ENCODE data around the gene C3orf62. TPM values are rescaled to one million over a fixed set of nuclear protein-coding genes. Genes with fewer than 3 reads are reported as not detected.

Gene C3orf62
- total and polyA plus RNA-seq, 2 of the 4 experiments (the other 2 are of a cell fraction) = 0.90 to 3.1 TPM

DNA sequence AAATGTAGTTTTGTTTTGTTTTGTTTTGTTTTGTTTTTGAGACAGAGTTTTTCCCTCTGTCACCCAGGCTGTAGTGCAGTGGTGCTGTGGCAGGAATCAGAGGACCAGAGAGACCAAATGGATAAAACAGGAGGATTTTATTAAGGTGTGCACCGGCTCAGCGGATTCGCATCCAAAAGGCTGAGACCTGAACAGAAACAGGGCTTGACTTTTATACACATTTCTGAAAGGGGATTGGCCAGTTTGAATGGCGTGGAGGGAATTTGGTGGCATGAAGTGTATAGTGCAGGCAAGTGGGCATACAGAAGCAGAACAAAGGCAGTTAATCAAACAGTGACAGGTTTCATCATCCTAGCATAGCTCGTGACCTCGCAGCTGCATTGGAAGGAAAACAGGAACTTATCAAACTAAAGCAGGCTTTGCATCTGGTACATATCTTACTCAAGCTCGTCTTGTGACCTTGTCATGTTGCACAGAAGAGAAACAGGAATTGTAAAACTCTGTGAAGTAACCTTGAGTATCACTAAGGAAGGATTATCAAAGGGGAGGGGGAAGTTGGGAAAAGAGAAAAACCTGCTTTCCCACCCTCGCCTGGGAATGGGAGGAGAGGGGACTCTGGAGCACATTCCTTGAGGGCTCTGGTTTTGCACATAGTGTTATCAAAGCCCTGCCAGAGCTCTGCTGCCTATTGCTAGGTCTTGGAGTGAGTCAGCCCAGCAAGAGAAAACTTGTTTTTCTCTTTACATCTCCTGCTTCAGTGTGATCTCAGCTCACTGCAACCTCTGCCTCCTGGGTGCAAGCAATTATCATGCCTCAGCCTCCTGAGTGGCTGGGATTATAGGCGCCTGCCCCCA lies 38.5 kb downstream of the C3orf62 start (continued):
- TF ChIP-seq SMC3 (IDR thresholded peaks at IDR 0.05; ENCODE audit: low read depth, low read length) (no peak), CHD1 (IDR thresholded peaks at IDR 0.05; ENCODE audit: low read depth, low read length) (no peak)

DNA sequence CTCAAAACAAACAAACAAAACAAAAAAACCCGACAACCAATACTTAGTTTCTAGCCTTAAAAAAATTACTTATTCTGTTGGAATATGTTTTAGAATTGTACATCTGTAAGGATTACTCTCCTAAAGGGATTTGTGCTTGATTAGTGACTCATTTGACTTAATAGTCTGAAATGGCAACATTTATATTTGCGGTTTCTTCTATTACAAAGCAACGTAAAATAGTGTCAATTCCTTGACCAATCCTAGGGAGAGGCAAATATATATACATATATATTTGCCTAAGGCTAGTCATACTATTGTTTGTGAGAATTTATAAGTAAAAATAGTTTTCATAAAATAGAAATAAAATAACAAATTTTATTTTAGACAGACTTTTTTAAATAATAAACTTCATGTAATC lies 39.7 kb downstream of the C3orf62 start:
- Histone ChIP-seq H3K4ac (ENCODE audit: low read depth, low read length) (no peak overlapping the region), H4K5ac (ENCODE audit: low read depth, low read length) (no peak overlapping the region), H3K27ac (ENCODE audit: insufficient read depth, low read length) (no peak overlapping the region), H3K79me1 (ENCODE audit: low read depth in 1 of 2, low read length in 2 of 2) (no peaks in the 10 kb centered on the region), H2AFZ (replicated peaks; ENCODE audit: low read length, poor library complexity) (no peak overlapping the region), H3K4me1 (ENCODE audit: control insufficient read depth, insufficient read depth, low read length) (no peaks in the 10 kb centered on the region), H3K56ac (ENCODE audit: extremely low read depth, insufficient read depth, low read length) (no peak overlapping the region), H3K23ac (ENCODE audit: low read depth, low read length) (no peak overlapping the region), H3K9me3 (ENCODE audit: control insufficient read depth, insufficient read depth, low read length) (peaks cover 15% of the 10 kb centered on the region), H4K91ac (ENCODE audit: insufficient read depth, low read depth, low read length) (no peak overlapping the region), H3K27me3 (ENCODE audit: control insufficient read depth, insufficient read depth, low read length) (no peaks in the 10 kb centered on the region), H3K4me3 (ENCODE audit: insufficient read depth, low read depth, low read length) (no peak overlapping the region), H3K14ac (replicated peaks; ENCODE audit: low read depth, low read length) (no peak overlapping the region), H2BK20ac (ENCODE audit: low read depth, low read length) (no peak overlapping the region), H2AK9ac (replicated peaks; ENCODE audit: low read depth, low read length, poor library complexity) (no peak overlapping the region), H2BK5ac (ENCODE audit: low read depth, low read length, poor library complexity, severe bottlenecking) (no peak overlapping the region), H4K8ac (ENCODE audit: low read depth in 2 of 2, low read length in 2 of 2) (no peak overlapping the region), H2BK15ac (ENCODE audit: low read depth, low read length) (no peak overlapping the region), H3K9me1 (ENCODE audit: insufficient read depth, low read length) (no peaks in the 10 kb centered on the region), H2BK120ac (ENCODE audit: low read depth, low read length) (no peak overlapping the region), H3K36me3 (ENCODE audit: control insufficient read depth, insufficient read depth, low read length) (no peaks in the 10 kb centered on the region), H4K20me1 (ENCODE audit: insufficient read depth, low read length) (no peaks in the 10 kb centered on the region), H3K9ac (ENCODE audit: low read depth, low read length) (no peak overlapping the region), H3K4me2 (ENCODE audit: low read depth, low read length) (no peak overlapping the region), H2AK5ac (ENCODE audit: low read depth, low read length) (no peak overlapping the region), H3K18ac (ENCODE audit: low read depth, low read length) (no peak overlapping the region)
- in situ Hi-C loops (cut with MboI; ENCODE audit: low sequenced_read_pairs) (no loop called here), dilution Hi-C loops (cut with HindIII; ENCODE audit: low sequenced_read_pairs, unreplicated experiment) (no loop called here), intact Hi-C loops (cut with micrococcal nuclease) (no loop called here)
- ATAC-seq (ENCODE audit: low read depth) = no peak
- WGBS, 2 experiments (ENCODE audit: extremely low coverage in 2 of 2, insufficient read length in 1 of 2) = no CpG with 5 or more reads among the region's 3 CpGs
- TF ChIP-seq NFE2L2 (IDR thresholded peaks at IDR 0.05; ENCODE audit: low read depth, low read length) (no peak), RAD21 (IDR thresholded peaks at IDR 0.05; ENCODE audit: low read length) (no peak), FOS (IDR thresholded peaks at IDR 0.05; ENCODE audit: low read depth, low read length) (no peak), BHLHE40 (IDR thresholded peaks at IDR 0.05; ENCODE audit: low read depth, low read length) (no peak), POLR2A (IDR thresholded peaks at IDR 0.05; ENCODE audit: low read depth, low read length) (no peak), CEBPB (IDR thresholded peaks at IDR 0.05; ENCODE audit: low read depth, low read length) (no peak), RCOR1 (IDR thresholded peaks at IDR 0.05; ENCODE audit: insufficient replicate concordance, low read length) (no peak)
- TF ChIP-seq, protein P1, sequence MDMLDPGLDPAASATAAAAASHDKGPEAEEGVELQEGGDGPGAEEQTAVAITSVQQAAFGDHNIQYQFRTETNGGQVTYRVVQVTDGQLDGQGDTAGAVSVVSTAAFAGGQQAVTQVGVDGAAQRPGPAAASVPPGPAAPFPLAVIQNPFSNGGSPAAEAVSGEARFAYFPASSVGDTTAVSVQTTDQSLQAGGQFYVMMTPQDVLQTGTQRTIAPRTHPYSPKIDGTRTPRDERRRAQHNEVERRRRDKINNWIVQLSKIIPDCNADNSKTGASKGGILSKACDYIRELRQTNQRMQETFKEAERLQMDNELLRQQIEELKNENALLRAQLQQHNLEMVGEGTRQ (IDR thresholded peaks at IDR 0.05; ENCODE audit: low read depth, low read length) = no peak
- no TSS peak for BruUV-seq (replicated peaks)
- ChIA-PET POLR2A (ENCODE audit: unreplicated experiment) (no interaction called here), CTCF (no interaction called here)
- no peak for DNase-seq
